GM18861 (cell line): Measurements from ENCODE around the gene ANXA11.
"Not testable (repeated sequence)": the region's sequence is repeated elsewhere in the genome, so short reads cannot be mapped to it uniquely, and the experiment has no call there.

Experiments used
- ATAC-seq: cut with Tn5 transposase; IDR thresholded peaks from one replicate; pipeline ENCODE4 v1.9.1; 2021; ENCODE audit not compliant: unreplicated experiment

The ANXA11 gene

DNA sequence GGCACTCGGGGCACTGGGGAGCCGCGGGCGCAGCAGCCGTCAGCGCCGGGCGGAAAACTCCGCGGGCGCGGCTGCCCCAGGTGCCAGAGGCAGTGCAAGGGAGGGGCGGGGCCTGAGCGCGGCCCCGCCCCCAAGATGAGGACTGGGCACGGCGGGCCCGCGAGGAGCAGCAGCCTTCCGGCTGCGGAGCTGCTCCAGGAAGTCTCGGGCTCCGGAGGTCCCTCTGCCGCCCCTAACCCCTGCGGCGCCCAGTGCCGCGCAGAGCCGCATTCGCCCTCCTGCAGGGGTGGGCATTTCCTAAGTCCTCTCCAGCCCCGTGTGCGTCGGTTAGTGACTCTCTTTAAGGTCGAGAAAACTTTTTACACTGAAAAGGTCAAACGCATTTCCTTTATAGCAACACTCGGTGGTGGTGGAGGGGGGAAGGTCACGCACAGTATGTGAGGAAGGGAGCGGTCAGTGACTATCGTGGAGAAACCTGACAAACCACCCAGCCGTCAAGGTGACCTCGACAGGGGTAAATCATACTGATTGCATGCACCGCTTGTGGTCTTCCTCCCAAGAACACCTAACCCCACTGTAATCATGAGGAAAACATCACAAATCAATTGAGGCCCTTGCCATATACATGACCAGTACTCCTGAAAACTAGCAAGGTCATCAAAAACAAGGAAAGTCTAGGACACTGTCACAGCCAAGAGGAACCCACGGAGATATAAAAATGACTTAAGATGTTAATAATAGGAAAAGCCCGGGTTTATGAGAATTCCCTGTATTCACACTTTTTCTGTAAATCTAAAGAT lies at the start of gene ANXA11:
Gene ANXA11 (minus strand): TSS at position 61 of the 800 bp plus-strand sequence. CDS start 32,676 bp downstream, outside the sequence.
- ATAC-seq = peak; percentile 76

DNA sequence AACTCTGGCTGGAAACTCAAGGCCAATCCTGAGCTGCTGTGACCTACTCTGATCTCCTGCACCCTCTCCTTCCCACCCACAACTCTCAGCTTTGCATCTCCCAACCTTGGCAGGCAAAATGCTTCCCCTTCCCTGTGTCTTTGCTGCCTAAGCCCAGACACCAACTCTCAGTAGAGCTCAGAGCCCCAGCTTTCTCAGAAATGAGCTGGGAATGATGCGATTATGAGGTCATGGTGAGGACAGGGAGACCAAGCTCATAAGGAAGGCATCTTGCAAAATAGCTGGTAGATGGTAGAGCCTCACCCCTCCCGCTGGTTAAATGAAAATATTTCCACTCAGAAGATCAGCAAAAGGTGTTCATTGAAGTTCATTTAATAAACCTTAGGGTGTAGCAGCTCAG lies 49.4 kb upstream of the ANXA11 start:
- ATAC-seq = not testable (repeated sequence)

DNA sequence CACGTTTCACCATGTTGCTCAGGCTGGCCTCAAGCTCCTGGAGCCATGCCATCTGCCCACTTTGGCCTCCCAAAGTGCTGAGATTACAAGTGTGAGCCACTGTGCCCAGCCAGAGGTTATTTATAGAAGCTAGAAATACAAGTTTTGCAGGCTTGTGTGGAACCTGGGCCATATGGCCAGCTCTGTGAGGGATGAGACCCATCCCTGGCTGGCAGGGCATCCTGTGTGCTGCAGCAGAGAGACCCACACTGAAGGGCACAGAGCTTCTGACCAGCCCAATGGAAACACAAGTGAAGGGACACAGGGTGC lies 48.6 kb upstream of the ANXA11 start:
- not testable (repeated sequence) for ATAC-seq

DNA sequence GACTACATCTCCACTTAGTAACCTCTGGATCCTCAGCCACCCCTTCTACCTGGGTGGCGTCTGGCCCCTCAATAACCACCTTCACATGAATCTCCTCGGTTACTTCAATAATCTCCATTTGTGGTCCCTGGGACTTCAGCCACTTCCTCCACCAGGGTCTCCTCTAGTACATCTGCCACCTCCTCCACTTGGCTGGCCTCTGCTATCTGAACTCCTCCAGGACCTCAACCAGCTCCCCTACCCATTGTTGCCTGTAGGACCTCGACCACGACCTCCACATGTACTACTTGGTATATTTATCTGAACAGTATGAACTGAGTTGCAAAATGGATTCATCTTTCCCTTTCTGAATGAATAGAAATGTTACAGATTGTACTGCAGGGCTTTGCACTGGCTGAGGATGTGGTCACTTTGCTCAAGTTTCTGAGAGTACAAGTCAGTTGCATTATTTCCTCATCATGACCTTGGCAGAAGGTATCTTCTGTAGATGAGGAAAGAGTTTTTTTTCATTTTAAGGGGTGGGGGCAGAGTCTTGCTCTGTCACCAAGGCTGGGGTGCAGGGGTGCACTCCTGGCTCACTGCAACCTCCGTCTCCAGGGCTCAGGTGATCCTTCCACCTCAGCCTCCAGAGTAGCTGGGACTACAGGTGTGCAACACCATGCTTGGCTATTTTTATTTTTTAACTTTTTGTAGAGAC lies 48.1 kb upstream of the ANXA11 start:
- peak; percentile 86 for ATAC-seq

GRCh38 chr10:80252296-80252887 lies 47.1 kb upstream of the ANXA11 start:
- no peak for ATAC-seq

GRCh38 chr10:80251703-80252280 lies 46.5 kb upstream of the ANXA11 start:
- not testable (repeated sequence) for ATAC-seq

DNA sequence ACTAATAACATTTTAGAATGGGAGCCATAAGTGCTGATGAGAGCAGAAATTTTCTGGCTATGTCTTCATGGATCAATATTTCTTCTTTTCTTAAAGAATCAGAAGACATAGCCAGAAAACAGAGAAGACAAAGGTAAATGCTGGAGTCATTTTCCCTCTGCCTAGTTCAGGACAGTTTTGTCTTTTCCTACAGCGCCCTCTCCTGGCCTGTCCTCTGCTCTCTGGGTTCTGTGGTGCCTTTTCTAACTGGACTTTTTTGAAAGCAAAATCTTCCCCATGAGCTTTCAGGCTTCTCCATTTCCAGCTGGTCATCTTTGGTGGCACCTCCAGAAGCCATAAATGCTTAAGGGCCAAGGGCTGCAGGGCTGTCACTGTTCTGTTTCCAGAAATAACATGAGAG lies 45.1 kb upstream of the ANXA11 start:
- not testable (repeated sequence) for ATAC-seq

DNA sequence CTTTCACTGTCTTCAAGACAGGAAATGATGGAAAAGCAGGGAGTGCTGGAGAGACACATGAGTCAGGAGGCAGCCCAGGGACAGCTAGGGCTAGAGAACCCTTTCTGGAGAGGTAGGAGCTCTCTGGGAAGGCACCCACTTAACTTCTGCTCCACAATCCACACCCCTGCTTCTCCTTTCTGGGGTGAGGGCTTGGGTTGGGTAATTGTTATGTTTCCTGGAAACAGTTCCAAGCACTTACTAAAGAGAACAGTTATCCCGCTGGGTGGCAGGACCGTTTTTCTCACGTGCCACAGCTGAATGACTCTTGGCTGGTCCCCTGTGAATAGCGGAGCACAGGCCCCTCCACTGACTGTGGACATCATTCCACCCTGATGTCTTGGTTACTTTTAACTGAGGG lies 44.6 kb upstream of the ANXA11 start:
- ATAC-seq = not testable (repeated sequence)

GRCh38 chr10:80247611-80248010 lies 42.3 kb upstream of the ANXA11 start:
- not testable (repeated sequence) for ATAC-seq

- ATAC-seq = not testable (repeated sequence)
Measured at GRCh38 chr10:80244371-80244770, 39.0 kb upstream of the ANXA11 start.

DNA sequence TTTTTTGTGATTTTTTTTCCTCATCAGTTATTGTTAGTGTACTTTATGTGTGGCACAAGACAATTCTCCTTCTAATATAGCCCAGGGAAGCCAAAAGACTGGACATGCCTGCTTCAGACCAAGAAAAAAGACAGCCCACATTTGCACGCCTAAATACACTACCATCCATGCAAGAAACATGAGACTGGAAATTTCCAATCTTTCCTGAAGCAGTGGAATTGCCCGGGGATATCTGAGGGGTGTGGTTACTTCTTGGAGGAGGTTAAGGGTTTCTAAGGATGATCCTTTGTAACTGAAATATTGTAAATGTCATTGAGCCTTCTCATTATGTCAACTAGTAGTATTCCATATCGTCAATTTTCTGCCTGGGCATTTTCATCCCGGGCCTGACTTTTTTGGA lies 37.0 kb upstream of the ANXA11 start:
- ATAC-seq = not testable (repeated sequence)

DNA sequence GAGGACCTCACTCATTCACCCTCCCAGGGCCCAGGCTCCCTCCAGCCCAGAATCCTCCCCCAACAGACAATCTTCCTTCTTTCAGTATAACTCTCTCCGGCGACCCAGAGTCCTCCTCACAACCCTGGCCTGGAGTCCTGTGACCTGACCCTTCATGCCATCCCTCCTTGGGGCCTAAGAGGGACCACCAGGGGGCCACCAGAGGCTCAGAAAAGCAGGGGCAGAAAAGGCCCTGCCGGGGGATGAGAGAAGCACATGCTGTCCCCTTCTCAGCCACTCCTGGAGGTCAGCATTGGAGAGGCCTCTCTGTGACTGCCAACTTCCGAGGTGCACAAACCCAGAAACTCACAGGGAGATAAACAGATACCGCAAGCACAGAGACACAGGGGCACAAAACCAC lies 31.1 kb upstream of the ANXA11 start:
- ATAC-seq = not testable (repeated sequence)

- peak; percentile 100 for ATAC-seq
Measured at GRCh38 chr10:80234331-80235235, 29.2 kb upstream of the ANXA11 start.

DNA sequence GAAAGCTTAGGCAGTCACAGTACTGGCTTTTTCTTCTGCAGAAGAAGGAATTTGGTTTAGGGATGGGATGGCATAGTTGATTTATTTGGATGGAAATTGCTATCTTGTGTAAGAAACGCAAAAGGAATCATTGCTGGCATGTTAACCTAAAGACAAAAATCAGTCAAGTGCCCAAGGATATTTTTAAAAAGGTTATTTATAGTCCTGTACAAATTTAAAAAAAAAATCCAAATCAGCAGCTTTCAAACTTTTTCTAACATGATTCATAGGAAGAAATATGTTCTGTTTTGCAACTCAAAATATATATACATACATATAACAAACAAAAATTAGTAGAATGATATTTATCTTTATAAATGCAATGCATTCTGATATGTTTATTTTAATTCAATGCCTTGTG lies 28.5 kb upstream of the ANXA11 start:
- not testable (repeated sequence) for ATAC-seq

GRCh38 chr10:80226723-80227122 lies 21.4 kb upstream of the ANXA11 start:
- peak; percentile 92 for ATAC-seq

DNA sequence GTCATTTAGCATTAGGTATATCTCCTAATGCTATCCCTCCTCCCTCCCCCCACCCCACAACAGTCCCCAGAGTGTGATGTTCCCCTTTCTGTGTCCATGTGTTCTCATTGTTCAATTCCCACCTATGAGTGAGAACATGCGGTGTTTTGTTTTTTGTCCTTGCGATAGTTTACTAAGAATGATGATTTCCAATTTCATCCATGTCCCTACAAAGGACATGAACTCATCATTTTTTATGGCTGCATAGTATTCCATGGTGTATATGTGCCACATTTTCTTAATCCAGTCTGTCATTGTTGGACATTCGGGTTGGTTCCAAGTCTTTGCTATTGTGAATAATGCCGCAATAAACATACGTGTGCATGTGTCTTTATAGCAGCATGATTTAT lies 17.7 kb upstream of the ANXA11 start:
- ATAC-seq = not testable (repeated sequence)

- peak; percentile 96 for ATAC-seq
Measured at GRCh38 chr10:80218878-80219277, 13.5 kb upstream of the ANXA11 start.

DNA sequence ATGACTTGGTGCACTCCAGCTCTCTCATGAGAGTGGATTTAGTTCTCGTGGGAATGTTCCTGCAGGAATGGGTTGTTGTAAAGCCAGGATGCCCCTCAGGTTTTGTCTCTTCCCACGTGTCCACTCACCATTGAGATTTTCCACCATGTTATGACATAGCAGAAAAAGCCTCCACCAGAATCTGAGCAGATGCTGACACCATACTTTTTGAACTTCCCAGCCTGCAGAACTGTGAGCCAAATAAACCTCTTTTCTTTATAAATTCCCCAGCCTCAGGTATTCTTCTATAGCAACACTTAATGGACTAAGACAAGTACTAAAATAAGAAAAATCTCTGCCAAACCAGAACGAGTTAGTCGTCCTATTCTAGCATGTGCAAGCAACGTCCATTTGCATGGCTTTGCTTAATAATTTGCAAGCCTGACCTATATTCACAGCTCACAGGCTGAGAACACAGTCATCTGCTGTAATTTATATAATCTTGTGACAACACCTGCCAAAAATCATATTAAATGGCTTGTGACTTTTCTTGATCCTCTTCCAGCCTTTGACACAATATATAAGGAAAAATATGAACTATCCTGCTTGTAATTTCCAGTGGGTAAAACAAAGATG lies 9.1 kb upstream of the ANXA11 start:
- ATAC-seq = not testable (repeated sequence)

DNA sequence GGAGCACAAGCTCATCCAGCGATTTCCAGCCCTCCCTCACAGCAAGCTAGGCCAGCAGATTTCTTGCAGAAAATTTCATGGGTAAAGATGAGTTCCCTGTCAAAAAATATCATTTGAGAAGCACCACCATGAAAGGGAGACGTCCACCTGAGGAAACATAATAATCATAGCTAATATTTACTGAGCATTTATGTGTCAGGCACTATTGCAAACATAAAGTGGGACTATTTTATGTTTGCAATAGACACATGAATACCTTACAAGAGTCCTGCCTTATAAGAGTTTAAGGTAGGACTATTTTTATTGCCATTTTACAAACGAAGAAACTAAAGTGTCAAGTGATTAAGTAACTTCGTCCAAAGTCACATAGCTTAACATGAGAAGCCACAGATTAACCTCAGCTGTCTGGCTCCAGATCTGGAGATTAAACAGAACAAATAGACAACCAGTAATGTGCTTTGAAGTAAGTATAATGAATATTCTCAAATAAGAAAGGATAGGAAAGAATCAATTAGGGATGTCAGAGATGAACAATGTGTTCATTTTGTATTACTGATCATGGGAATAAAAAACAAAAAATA lies 7.3 kb upstream of the ANXA11 start:
- not testable (repeated sequence) for ATAC-seq

- ATAC-seq = no peak
Measured at GRCh38 chr10:80211786-80212185, 6.4 kb upstream of the ANXA11 start.
